ENCODE data around the gene TAF1C. TPM values are rescaled to one million over a fixed set of nuclear protein-coding genes. Genes with fewer than 3 reads are reported as not detected.

The TAF1C gene
- total and polyA plus RNA-seq, 9 of the 15 experiments (the other 6 are each of a cell fraction or from before 2014, with no cell fraction given) = 1.5 to 74.8 (median 21.0) TPM

DNA sequence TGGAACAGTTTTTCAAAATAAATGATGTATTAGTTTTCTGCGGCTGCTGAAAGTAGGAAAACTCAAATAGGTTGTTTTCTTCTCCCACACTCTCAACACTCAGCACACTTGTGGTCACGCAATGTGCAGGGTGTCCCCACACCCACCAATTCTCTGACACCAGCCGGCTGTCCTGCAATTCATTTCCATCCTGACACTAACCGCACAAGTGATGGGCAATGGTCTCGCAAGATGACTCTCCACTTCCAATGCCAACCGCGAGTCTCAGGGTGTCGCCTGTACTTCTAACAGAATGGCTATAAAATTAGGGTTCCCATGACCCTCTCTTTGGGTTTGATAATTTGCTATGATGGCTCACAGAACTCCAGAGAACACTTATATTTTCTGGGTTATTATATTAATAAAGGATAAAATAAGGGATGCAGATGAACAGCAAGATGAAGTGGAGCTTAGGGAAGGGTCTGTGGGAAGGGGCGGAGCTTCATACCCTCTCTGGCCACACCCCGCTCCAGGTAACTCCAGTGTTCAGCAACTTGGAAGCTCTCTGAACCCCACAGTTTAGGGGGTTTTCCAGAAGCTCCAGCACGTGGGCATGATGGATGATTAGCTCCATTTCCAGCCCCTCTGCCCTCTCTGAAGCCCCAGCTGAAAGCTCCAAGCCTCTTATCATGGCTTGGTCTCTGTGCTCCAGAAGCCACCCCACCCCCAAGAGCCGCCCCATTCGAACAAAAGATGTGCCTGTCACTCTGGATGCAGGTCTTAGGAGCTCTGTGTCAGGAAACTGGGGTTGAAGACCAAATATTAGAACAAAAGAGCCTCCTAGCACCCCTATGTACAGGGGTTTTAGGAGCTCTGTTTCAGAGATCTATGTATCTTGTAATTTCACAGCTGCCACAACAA, 19.8 kb downstream of the TAF1C start:
- BruUV-seq (replicated peaks) = no TSS peak
- Histone ChIP-seq H3K9me1 (ENCODE audit: control insufficient read depth, insufficient read depth, low read length) (no peaks in the 10 kb centered on the region), H3K4me2 (ENCODE audit: insufficient read depth, low read length) (no peak overlapping the region), H3K27ac (ENCODE audit: extremely low read depth, low read depth, low read length) (no peak overlapping the region), H3K4me3 (no peak overlapping the region), H3K27me3 (ENCODE audit: control insufficient read depth in 2 of 2, insufficient read depth in 2 of 2, low read length in 2 of 2) (peaks cover 41 to 62% of the 10 kb centered on the region in 2 experiments), H4K20me1 (replicated peaks; ENCODE audit: control insufficient read depth, insufficient read depth, low read length) (no peaks in the 10 kb centered on the region), H2AFZ (ENCODE audit: low read depth, low read length) (no peak overlapping the region), H3K36me3 (ENCODE audit: control insufficient read depth, insufficient read depth, low read length) (no peaks in the 10 kb centered on the region), H3K9ac (ENCODE audit: insufficient read depth in 1 of 2, low read depth in 2 of 2, low read length in 2 of 2) (no peak overlapping the region), H3K4me1 (replicated peaks in 1 of 2; ENCODE audit: control insufficient read depth in 2 of 2, insufficient read depth in 2 of 2, low read length in 2 of 2) (peaks cover 0 to 12% of the 10 kb centered on the region in 2 experiments; a peak in 3 of 5 replicates), H3K79me2 (ENCODE audit: control insufficient read depth, insufficient read depth, low read length) (no peaks in the 10 kb centered on the region), H3K9me3 (replicated peaks; ENCODE audit: control insufficient read depth, insufficient read depth, low read depth, low read length) (no peaks in the 10 kb centered on the region)
- in situ Hi-C loops (cut with MboI) (loop anchor here (5.0 kb wide), 1 partner anchor 85 kb away; no protein-coding TSS in a partner anchor), intact Hi-C loops (cut with micrococcal nuclease) (no loop called here)
- ChIA-PET POLR2A (interaction anchor here (0.6 to 1.7 kb wide), 13 partner anchors 9 to 284 kb away, joined by 3 to 5 read pairs (median 3); partner anchors contain the start of genes MBTPS1 and TAF1C), CTCF (ENCODE audit: low intra/inter-chr PET ratio) (no interaction called here)
- FAIRE-seq = no peak
- TF ChIP-seq CLOCK (CRISPR knock-in tag; IDR thresholded peaks at IDR 0.05; ENCODE audit: borderline replicate concordance) = no peak
- no peak for TF ChIP-seq PHF20 (IDR thresholded peaks at IDR 0.05; ENCODE audit: partially characterized antibody)
- TF ChIP-seq KAT7 (CRISPR knock-in tag; IDR thresholded peaks at IDR 0.05; ENCODE audit: borderline replicate concordance) = no peak
- TF ChIP-seq SREBF2 (CRISPR knock-in tag; IDR thresholded peaks at IDR 0.05) = no peak
- no peak for TF ChIP-seq ZNF408 (CRISPR knock-in tag; IDR thresholded peaks at IDR 0.05; ENCODE audit: low read depth)
- TF ChIP-seq RCOR1 (IDR thresholded peaks at IDR 0.05; ENCODE audit: borderline replicate concordance in 1 of 2, low read depth in 2 of 2, low read length in 2 of 2) = no peak
- TF ChIP-seq CEBPG (CRISPR knock-in tag; IDR thresholded peaks at IDR 0.05) = no peak
- no peak for TF ChIP-seq CEBPG (tag; conservative IDR thresholded peaks at IDR 0.05 in 1 of 2, IDR thresholded peaks at IDR 0.05 in 1 of 2)
- no peak for TF ChIP-seq SMARCC2 (IDR thresholded peaks at IDR 0.05; ENCODE audit: low read depth)
- no peak for TF ChIP-seq SNIP1 (IDR thresholded peaks at IDR 0.05; ENCODE audit: low read depth)
- TF ChIP-seq XRCC5 (IDR thresholded peaks at IDR 0.05; ENCODE audit: low read depth, low read length) = no peak
- no peak for TF ChIP-seq MXI1 (IDR thresholded peaks at IDR 0.05; ENCODE audit: low read depth, low read length)
- TF ChIP-seq HLTF (IDR thresholded peaks at IDR 0.05) = no peak
- no peak for TF ChIP-seq FOXK1 (CRISPR knock-in tag; IDR thresholded peaks at IDR 0.05; ENCODE audit: borderline replicate concordance)
- no peak for TF ChIP-seq ZNF143 (CRISPR knock-in tag; IDR thresholded peaks at IDR 0.05)
- DNase-seq (ENCODE audit: extremely low read depth in 1 of 4, low spot score in 3 of 4) = no peak
- ATAC-seq = no peak
- 16% methylated on average over 13 of the region's 13 CpGs for WGBS (ENCODE audit: insufficient coverage, low coverage, missing lambda C conversion rate)
